ENCODE data around the gene DHRS9.
"Not testable (repeated sequence)": the region's sequence is repeated elsewhere in the genome, so short reads cannot be mapped to it uniquely, and the experiment has no call there.

Gene DHRS9
- total RNA-seq: 0 to 0.52 reads per million in 2 experiments

DNA sequence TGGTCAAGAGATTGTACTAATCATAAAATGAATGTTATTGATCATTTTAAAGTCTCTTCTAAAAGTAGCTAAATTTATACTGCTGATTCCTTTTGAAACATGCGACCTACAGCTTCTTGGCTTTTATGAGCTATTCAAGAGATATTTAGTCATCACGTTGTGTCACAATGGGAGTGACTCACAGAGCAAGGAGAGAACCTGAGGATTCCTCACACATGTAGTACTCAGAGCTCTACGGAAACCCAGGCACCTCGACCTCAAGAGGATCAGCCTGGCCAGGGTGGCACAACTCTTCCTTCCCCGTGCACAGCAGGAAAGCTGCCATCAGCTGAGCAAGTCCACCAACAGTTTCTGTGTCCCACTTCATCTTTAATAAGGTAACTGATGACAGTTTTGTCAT lies at the start of gene DHRS9:
Gene DHRS9 (plus strand): TSS at position 223 of the 400 bp plus-strand sequence. CDS start 12,019 bp downstream, outside the sequence.
- DNase-seq (ENCODE audit: low read depth): no peak

- no peak for DNase-seq (ENCODE audit: low read depth)
These were observed 46.2 kb upstream of the DHRS9 start for GRCh38 chr2:169023161-169023560.

DNA sequence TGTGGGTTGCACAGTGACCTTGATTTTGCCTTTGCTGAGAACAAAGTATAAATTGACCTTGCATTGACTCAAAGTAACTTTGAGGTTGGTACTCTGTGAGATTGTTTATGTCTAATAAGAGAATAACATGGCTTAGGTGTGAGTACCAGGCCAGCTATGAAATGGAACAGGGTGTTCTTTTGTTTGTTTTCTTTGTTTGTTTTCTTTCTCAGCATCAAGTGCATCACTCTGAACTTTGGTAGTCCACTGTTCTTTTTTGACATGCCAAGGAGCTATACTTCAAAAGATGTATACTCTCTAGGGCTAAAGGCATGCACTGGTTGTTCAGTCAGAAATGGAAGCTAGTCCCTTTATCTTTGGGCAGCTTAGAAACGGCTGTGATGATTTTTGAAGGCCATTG lies 43.3 kb upstream of the DHRS9 start:
- no peak for DNase-seq (ENCODE audit: low read depth)

- DNase-seq (ENCODE audit: low read depth): no peak
These were observed 42.1 kb upstream of the DHRS9 start for GRCh38 chr2:169027234-169027633.

GRCh38 chr2:169029341-169029740 lies 40.0 kb upstream of the DHRS9 start:
- no peak for DNase-seq (ENCODE audit: low read depth)

DNA sequence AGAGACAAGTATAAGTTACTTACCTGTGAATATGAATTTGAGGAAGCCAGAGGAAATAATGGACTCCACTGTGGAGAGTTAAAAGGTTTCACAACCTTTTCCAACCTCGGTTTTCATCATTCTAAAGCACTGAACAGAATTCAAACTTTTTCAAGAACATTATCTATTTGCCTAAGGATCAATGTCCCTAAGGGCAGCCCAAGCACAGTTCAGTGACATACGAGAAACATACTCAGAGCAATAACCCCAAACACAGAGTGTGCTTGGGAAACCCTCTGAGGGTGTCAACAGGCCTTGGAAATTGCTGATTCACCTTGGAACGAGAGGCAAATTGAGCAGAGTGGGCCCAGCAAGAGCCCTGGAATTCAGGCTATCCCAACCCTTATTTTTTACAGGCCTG lies 38.2 kb upstream of the DHRS9 start, which contains the start of gene ABCB11:
Gene ABCB11 (minus strand): TSS at position 123 of the 400 bp plus-strand sequence. CDS start 13,199 bp downstream, outside the sequence.
- no peak for DNase-seq (ENCODE audit: low read depth)

GRCh38 chr2:169034256-169034655 lies 35.1 kb upstream of the DHRS9 start:
- no peak for DNase-seq (ENCODE audit: low read depth)

DNA sequence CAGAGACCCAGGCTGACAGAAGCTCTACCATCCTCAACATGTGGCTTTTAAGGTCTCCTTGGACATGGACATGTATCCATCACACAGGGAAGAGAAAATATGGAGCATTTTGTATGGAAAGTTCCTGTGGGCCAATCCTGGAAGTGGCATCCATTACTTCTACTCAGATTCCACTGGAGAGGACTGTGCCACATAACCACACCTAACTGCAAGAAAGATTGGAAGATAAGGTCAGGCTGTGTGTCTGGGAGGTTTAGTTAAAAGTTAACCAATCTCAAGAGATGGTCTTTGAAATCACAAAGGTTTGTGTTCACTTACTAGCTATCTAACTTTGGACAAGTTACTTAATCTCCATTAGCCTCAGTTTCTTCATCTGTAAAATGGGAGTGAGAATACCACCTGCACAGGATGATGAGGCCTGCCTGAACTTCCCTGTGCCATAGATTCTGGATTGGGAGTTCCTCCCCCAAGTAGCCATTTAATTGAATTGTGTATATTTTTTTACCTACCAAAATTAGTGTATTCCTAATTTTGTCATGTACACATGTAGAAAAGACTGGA lies 34.3 kb upstream of the DHRS9 start:
- DNase-seq (ENCODE audit: low read depth): no peak

- DNase-seq (ENCODE audit: low read depth): no peak
These were observed 33.5 kb upstream of the DHRS9 start for GRCh38 chr2:169035887-169036286.

- no peak for DNase-seq (ENCODE audit: low read depth)
These were observed 32.5 kb upstream of the DHRS9 start for GRCh38 chr2:169036736-169037440.

- no peak for DNase-seq (ENCODE audit: low read depth)
These were observed 31.0 kb upstream of the DHRS9 start for GRCh38 chr2:169038338-169038757.

- no peak for DNase-seq (ENCODE audit: low read depth)
These were observed 29.7 kb upstream of the DHRS9 start for GRCh38 chr2:169039702-169040101.

DNA sequence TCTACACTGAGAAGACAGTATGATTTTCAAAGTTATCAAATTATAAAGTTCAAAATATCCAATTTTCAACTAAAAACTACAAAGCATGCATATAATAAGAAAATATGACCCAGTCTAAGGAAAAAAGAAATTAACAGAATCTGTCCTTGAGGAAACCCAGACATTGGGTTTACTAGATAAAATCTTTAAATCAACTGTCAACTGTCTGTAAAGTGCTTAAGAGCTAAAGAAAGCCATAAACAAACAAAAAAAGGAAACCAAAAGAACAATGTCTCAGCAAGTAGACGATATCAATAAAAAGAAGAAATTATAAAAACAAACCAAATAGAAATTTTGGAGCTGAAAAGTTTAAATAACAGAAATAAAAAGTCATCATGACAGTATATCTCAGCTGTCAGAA lies 27.8 kb upstream of the DHRS9 start:
- DNase-seq (ENCODE audit: low read depth): no peak

DNA sequence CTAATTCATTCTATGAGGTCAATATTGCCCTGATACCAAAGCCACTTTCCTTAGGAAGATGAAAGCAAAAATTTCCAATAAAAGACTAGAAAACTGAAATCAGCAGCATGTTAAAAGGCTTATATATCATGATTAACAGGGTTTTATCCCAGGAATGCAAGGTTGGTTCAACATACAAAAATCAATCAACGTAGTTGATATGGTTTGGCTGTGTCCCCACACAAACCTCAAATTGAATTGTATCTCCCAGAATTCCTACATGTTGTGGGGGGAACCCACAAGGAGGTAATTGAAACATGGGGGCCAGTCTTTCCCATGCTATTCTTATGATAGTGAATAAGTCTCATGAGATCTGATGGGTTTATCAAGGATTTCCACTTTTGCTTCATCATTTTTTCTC lies 26.5 kb upstream of the DHRS9 start:
- DNase-seq (ENCODE audit: low read depth): no peak

DNA sequence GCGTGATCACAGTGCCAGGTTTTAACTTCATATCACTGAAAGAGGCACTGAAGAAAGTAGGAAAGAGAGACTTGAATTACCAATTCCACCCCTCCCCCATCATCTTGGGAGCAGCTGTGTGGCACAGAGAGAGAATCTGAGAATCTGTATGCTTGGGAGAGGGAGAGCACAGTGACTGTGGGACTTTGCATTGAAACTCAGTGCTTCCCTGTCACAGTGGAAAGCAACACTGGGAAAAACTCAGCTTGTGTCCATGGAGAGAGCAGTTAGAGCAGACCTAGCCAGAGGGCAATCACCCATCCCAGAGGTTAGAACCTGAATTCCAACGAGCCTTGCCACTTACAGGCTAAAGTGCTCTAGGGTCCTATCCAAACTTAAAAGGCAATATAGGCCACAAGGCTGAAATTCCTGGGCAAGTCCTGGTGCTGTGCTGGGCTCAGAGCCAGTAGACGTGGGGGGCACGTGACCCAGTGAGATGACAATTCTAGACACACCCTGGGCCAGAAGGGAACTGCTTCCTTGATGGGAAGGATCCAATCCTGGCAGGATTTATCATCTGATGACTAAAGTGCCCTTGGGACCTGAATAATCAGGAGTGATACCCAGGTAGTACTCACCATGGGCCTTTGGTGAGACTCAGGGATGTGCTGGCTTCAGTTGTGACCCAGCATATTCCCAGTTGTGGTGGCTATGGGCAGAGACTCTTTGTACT lies 22.8 kb upstream of the DHRS9 start:
- no peak for DNase-seq (ENCODE audit: low read depth)

DNA sequence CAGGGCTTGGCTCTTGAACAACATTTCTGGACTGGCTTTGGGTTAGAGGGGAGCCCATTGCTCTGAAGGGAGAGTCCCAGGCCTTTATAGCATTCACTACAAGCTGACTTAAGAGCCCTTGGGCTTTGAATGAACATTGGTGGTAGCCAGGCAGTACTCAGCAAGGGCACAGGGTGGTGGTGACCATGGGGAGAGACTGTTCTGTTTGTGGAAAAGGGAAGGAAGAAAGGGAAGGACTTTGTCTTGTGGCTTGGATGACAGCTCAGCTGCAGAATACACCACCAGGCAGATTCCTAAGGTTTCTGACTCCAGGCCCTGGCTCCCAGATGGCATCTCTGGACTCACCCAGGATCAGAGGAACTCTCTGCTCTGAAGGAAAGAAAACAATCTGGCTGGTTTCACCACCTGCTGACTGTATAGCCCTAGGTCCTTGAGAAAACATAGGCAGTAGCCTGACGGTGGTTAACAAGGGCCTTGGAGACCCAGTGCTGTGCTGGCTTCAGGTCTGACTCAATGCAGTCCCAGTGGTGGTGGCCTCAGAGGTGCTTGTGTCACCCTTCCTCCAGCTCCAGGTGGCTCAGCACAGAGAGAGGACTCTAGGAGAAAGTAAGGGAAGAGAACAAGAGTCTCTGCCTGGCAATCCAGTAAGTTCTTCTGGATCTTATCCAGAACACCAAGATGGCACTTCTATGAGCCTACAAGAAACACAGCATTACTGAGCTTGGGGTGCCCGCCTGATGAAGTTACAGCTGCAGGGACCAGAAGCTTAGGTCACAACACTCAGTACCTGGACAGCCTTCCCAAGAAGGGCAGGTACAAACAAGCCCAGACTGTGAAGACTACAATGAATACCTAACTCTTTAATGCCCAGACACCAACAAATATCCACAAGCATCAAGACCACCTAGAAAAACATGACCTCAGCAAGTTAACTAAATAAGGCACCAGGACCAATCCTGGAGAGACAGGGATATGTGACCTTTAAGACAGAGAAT lies 21.8 kb upstream of the DHRS9 start:
- DNase-seq (ENCODE audit: low read depth): no peak

DNA sequence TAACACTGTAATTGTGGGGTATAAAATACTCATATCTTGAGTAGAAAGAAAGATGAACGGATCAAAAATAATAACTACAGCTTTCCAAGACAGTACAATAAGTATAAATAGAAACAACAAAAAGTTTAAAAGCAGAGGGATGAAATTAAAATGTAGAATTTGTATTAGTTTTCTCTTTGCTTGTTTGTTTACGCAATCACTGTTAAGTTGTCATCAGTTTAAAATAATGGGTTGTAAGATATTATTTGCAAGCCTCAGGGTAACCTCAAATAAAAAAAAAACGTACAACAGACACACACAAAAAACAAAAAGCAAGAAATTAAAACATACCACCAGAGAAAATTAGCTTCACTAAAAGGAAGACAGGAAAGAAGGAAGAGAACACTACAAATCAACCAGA lies 20.2 kb upstream of the DHRS9 start:
- DNase-seq (ENCODE audit: low read depth): no peak

- DNase-seq (ENCODE audit: low read depth): no peak
These were observed 18.7 kb upstream of the DHRS9 start for GRCh38 chr2:169050476-169051240.

DNA sequence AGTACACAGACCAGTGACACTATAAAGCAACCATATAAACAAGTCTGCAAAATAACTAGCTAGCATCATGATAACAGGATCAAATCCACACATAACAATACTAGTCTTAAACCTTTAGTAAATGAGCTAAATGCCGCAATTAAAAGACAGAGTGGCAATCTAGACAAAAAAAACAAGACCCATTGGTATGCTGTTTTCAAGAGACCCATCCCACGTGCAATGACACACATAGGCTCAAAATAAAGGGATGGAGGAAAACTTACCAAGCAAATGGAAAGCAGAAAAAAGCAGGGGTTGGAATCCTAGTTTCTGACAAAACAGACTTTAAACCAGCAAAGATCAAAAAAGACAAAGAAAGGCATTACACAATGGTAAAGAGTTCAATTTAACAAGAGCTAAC lies 14.8 kb upstream of the DHRS9 start:
- not testable (repeated sequence) for DNase-seq (ENCODE audit: low read depth)

DNA sequence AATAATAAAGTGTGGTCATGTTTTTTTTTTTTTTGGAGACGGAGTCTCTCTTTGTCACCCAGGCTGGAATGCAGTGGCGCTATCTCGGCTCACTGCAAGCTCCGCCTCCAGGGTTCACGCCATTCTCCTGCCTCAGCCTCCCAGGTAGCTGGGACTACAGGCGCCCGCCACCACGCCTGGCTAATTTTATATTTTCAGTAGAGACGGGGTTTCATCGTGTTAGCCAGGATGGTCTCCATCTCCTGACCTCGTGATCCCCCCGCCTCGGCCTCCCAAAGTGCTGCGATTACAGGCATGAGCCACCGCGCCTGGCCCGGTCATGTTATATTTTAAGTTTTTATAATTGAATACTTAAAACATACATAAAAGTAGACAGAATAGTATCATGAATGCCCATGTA lies 5.2 kb upstream of the DHRS9 start:
- not testable (repeated sequence) for DNase-seq (ENCODE audit: low read depth)

GRCh38 chr2:169065422-169065821 lies 3.9 kb upstream of the DHRS9 start:
- no peak for DNase-seq (ENCODE audit: low read depth)

All from T follicular helper cell (primary cell).